NCI-H2029 (cell line): ENCODE results near the gene MX2.

Experiments
- DNase-seq: peaks from one replicate; lab custom pipeline; 2025; lab: John Stamatoyannopoulos, UW

Gene MX2

DNA sequence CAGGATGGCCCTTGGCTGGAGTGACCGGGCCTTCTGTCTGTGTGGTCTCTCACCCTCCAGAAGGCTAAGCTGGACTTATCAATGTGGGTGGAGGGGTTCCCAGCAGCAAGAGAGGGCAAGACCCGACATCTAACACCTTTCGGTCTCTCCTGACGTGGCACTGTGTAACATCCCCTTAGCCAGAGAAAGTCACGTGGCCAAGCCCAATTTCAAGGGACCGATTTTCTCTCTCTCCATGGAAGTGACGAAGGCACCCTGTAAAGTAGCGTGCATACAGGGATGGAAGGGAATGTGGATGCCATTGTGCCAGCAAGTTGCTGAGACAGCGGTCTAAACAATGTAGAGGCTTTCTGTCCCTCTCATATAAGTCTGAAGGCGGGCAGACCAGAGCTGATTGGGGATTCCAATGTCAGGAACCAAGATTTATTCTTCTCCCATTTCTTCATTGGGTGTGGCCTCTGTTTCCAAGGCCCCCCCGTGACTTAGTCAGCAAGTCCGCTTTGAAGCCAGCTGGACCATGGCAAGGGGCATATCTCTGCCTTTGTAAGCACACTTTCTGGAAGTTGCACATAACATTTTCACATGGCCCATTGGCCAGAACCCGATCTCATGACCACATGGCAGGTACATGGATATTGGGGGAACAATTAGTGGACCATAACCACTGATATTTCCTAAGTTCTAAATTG lies 76.7 kb downstream of the MX2 start:
- no peak for DNase-seq

DNA sequence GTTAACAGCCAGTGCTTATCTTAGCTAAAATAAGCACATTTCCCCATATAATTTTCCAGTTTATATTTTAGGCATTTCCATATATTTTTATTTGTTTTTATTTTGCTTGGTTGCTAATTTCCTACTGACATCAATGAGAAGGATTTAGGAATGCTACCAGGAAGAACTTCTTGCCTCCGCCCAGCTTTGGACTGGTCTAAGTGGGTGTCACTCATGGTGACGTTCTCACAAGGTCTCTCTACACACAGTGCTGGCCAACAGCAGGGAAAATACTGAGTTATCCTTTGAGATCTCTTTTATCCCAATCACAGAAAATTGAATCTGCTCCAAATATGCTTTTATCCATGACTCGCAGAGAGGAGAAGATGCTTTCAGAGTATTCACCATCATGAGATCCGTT lies 77.4 kb downstream of the MX2 start:
- no peak for DNase-seq

GRCh38 chr21:41441546-41441945 lies 79.7 kb downstream of the MX2 start:
- no peak for DNase-seq

- no peak for DNase-seq
Measured at GRCh38 chr21:41442481-41443186, 80.8 kb downstream of the MX2 start.

DNA sequence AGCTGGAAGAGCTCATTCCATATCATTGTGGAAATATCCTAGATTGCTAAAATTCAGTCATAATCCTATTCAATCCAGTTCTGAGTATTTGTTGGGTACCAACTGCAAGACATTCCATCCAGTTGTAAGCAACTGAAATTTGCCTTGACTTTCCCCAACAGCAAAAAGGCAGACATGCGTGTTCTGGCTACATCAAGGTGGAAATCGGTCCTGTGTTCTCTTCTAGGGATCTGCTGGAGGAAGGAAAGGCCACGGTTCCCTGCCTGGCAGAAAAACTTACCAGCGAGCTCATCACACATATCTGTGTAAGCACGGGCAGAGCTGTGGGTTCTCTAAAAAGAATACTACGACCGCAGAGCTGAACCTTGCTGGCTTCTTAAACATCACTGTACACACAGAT lies 81.7 kb downstream of the MX2 start:
- DNase-seq = no peak

DNA sequence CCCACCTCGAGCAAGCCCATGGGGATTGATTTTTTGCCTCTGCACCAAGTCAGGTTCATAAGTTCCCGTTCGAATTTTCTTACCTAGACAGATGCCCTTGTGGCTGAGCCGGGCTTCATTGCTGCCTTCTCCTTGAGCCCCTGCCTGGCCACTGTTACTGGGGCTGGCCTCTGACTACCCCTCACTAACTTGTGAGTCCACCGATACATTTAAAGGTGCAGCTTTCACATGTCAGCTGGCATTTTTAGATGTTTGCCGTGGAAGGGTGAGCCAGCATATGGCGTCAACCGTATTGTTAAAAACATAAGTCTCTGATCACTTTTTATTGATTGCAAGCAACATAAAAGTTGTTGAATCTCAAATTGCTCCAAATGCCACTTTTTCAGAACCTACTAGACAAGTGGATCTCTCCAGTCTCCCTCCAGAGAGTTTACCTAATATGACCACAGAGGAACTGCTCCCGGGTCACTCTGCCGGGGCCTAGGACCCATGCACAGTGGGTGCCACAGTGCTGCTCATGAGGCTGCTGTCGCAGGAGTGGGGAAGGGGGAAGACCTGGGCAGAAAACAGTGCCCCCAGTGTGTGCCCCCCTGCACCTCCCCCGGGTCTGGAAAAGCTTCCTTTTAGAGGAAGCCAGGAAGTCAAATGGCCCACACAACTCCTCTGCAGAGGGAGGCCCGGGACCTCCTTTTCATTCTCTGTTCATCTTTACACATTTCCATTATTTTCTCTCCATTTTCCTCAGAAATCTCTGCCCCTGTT lies 83.1 kb downstream of the MX2 start:
- no peak for DNase-seq

- no peak for DNase-seq
Measured at GRCh38 chr21:41445465-41445862, 83.6 kb downstream of the MX2 start.

DNA sequence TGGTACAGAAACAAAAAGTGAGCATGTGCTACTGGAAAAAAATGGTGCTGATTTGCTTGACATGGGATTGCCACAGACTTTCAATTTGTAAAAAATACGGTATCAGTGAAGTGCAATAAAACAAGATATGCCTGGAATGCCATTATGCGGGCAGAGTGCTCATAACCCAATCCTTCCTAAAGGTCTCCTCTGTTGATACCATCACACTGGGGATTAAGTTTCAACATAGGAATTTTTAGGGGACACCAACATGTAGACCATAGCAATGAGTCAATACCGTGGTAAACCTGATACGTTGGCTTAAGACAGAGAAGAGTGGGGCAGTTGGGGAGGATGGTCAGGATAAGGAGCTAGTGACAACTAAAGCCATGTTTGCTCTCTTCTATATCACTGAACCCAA lies 84.8 kb downstream of the MX2 start:
- no peak for DNase-seq

DNA sequence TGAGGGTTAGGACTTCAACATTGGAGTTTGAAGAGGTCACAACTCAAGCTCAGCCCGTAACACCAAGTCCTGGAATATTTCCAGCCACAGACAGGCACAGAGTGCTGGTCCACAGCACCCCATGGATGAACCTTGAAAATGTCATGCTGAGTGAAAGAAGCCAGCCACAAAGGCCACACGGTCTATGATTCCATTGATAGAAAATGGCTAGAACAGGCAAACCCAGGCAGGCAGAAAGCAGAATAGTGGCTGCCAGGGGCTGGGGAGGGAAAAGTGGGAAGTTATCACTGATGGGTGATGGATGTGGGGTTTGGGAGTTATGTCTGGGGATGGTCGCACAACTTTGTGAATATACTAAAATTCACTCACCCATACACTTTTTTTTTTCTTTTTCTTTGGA lies 85.5 kb downstream of the MX2 start:
- DNase-seq = no peak

DNA sequence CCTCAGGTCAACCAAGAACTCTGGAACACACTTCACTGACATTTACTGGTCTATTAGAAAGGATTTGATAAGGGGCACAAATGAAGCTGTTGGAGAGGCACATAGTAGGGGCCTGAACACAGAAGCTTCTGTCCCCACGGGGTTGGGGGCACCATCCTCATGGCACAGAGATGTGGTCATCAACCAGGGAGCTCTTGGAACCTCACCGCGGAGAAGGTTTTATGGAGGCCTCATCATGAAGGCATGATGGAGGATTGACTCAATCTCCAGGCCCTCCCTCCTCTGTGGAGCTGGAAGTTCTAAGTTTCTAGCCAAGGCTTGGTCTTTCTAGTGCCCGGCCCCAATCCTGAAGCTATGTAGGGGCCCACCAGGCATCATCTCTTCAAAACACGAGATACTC lies 87.8 kb downstream of the MX2 start:
- no peak for DNase-seq

DNA sequence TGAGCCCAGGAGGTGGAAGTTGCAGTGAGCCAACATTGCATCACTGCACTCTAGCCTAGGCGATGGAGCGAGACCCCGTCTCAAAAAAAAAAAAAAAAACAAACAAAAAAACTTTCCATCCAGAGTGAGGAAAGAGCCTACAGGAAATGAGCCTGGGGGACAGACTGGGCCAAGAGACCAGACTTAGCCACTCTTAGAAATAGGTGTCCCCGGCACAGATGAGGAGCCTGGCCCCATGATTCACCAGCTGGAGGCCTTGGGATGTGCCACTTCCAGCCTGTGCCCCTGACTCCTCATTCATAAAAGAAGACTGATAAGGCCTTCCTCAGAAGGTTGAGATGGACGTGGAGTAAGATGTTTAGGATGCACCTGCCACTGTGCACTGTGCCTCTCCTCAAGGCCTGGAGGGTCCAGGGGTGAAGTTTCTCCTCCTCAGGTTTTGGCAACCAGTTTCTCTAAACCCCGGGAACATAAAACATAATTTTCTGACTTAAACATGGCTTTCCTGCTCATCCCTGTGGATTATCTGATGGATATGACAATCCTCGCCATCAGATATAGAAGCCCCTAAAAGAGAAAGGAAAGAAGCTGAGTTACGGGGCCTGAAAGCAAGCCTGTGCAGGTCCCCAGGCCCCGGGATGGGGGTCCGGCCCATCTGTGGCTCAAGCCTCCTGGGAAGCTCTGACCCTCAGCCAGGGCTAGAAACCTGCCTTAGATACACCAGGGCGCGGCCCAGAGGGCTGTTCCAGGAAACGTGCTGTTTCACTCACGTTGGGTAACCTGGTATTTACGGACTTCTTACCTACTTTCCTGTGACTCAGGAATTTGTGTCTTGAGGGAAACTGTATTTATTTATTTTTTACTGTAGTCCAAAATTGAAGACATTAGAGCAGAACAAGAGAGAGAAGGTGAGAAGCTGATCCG lies 90.2 kb downstream of the MX2 start:
- DNase-seq = no peak

GRCh38 chr21:41453198-41453597 lies 91.4 kb downstream of the MX2 start:
- no peak for DNase-seq

GRCh38 chr21:41453761-41454160 lies 91.9 kb downstream of the MX2 start:
- no peak for DNase-seq

- no peak for DNase-seq
Measured at GRCh38 chr21:41458121-41458520, 96.3 kb downstream of the MX2 start.

- no peak for DNase-seq
Measured at GRCh38 chr21:41458559-41458958, 96.7 kb downstream of the MX2 start.
